ENCODE data around the gene PAQR4. TPM values are rescaled to one million over a fixed set of nuclear protein-coding genes. Genes with fewer than 3 reads are reported as not detected.

Gene PAQR4
- total RNA-seq, 1 donor from 2014 or later: 33.1 TPM

DNA sequence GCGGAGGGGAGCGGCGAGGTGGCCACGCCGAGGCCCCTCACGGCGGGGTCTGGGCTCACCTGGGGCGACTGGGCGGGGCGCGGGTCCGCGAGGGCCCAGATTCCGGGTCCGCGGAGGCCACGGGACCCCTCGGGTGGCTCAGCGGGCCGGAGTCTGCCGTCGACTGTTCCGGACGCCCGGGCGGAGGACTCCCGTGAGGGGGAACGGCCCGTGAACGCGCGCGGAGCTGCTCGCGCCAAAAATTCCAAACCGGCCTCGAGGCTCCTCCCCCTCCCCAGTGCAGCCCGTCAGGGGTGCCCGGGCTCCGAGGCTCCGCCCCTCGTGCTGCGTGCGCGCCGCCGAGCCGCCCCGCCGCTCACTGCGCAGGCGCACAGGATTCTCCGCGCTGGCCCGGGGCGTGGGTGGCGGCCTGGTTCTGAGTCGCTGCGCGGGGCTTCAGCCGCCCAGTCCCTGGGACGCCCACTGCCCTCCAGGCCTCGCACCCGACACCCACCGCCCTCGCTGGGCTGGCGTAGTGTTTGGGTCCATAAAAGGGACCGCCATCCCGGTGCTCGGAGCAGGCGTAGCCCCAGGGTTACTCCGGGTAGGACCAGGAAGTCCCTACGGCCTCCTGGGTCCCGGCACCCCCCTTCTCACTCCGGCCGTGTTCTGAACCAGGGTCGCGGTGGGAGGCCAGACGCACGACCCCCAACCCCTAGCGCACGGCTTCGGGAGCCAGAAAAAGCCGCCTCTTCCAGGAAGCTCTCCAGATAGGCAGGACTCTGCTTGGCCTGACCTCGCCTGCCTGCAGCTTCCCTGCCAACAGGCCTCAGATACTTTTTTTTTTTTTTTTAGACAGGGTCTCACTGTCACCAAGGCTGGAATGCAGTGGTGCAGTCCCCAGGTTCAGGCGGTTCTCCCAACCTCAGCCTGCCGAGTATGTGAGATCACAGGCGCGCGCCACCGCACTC lies 11.4 kb downstream of the PAQR4 start, which contains the start of gene PKMYT1:
PKMYT1 (minus strand) TSS at position 220 of the 950 bp plus-strand sequence. CDS start 789 bp downstream, outside the sequence.
- DNase-seq (ENCODE audit: low spot score): peak; percentile 93

DNA sequence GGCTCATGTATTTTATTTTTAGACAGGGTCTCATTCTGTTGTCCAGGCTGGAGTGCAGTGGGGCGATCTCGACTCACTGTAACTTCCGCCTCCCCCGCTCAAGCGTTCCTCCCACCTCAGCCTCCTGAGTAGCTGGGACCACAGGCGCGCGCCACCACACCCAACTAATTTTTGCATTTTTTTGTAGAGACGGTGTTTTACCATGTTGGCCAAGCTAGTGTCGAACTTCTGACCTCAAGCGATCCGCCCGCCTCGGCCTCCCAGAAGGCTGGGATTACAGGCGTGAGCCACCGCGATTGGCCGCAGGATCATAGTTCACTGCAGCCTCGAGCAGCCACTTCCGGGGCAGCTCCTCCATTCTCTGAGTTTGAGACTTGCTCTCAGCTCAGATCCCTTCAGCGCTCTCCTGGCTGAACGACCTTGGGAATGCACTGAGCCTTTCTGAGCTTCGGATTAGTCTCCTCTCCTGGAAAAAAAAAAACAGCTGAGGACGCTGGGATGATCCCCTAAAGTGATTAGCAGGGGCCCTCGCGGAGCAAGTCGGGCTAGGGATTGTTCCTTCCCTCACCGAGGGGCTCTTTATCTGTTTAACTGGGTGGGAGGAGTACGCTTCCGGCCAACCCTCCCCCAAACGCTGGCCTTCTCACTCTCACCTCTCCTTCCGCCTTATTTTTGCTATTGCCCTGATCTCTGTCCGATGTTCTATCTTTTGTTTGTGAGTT lies 12.2 kb downstream of the PAQR4 start:
- DNase-seq (ENCODE audit: low spot score): no peak

DNA sequence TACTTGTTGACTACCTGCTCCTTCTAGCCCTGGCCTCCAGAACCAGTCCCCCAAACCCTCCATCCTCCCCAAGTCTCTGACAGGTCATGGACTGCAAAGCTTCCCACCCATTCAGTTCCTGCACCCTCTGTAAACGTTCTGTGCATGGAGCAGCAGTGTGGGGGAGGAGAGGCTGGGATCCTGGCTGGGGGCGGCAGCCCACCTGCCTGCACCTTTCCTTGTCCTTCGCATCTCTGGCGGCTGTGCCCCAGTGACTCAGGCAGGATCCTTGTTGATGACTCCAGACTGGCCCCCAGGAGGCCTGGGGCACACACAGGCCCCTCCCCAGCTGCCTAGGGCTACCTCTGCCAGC lies 12.7 kb downstream of the PAQR4 start:
- DNase-seq (ENCODE audit: low spot score): no peak

DNA sequence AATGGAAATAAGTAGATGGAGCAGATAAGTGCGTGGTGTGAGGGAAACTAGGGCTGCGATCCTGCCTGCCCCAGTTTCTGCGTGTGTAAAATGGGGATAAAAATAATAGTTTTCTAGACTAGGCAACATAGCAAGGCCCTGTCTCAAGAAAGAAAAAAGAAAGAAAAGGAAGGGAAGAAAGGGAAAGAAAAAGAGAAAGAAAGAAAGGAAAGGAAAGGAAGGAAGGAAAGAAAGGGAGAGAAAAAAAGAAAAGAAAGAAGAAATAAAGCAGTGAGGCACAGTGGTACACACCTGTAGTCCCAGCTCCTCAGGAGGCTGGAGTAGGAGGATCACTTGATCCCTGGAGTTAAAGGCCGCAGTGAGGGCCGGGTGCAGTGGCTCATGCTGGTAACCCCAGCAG lies 13.3 kb downstream of the PAQR4 start:
- DNase-seq (ENCODE audit: low spot score): no peak

DNA sequence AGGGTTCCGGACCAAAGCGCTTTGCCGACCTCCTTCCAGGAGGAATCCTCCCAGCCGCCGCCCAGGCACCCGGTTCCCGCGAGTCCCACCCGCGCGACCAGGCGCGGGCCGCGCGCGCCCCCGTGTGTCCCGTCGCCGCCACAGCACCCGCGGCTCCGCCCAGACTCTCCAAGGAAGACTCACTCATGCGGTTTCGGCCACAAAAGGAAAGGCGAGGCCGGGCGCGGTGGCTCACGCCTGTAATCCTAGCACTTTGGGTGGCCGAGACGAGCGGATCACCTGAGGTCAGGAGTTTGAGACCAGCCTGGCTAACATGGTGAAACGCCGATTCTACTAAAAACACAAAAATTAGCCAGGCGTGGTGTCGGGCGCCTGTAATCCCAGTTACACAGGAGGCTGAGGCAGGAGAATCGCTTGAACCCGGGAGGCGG lies 14.6 kb downstream of the PAQR4 start:
- peak; percentile 80 for DNase-seq (ENCODE audit: low spot score)

DNA sequence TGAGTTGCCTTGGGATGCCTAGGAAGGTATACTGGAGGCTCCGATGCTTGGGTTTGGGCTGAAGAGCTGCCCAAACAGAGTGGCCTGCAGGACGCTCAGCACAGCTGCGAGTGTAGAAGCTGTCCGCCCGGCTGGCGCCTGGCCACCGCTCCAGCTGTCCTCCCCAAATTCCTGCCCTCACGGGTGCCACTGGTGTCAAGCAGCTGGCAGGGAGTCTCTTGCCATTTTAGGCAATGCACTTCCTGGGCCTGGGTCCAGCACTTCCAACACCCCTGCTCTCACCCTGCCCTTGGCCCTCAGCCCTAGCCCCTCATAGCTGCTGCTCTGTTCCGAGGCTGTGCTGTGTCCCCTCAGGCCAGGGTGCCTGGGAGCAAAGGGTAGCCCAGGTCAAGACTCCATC lies 16.3 kb downstream of the PAQR4 start:
- DNase-seq (ENCODE audit: low spot score): no peak

DNA sequence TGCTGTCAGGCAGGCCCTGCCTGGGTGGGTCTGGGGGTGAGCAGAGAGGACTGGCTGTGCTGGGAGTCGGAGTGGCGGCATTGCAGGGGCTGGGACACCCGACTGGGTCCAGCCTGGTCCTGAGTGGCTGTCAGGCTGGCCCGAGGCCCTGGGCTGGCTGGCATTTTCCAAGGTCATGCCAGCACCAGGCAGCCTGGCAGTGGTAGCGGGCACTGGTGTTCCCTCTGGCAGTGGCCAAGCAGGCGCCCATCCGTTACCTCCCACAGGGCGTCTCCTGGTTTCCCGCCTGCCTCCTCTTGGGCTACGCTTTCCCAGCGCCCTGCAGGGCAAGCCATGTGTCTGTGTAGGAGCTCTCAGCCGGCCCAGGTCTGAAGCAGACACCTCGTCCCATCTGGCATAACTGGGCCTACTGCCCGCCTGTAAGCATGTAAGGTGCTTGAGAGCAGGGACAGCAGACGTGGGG lies 16.8 kb downstream of the PAQR4 start:
- DNase-seq (ENCODE audit: low spot score): no peak

DNA sequence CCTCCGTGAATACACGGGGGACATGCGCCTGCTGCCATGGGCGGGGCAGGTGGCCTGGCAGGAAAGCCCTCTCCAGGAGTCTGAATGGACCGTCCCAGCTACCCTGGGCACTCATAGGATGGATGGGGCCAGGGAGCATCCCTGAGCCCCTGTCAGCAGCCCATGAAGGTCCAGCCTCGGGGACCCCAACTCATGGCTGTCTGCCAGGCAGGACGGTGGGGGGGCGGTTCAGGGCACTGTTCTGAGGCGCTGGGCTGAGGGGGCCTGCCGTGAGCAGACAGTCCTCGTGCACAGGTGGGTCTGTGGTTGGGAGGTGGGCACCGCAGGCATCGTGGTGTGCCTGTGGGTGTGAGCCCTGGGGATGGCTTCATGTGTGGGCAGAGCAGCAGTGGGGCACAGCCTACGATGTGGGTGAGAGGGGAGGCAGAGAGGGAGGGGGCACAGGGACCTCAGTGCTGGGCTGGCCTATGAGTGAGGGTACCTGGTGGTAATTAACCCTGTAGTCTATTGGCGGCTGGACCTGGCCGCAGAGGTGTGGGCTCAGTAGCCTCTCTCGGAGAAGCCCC lies 17.6 kb downstream of the PAQR4 start:
- no peak for DNase-seq (ENCODE audit: low spot score)

DNA sequence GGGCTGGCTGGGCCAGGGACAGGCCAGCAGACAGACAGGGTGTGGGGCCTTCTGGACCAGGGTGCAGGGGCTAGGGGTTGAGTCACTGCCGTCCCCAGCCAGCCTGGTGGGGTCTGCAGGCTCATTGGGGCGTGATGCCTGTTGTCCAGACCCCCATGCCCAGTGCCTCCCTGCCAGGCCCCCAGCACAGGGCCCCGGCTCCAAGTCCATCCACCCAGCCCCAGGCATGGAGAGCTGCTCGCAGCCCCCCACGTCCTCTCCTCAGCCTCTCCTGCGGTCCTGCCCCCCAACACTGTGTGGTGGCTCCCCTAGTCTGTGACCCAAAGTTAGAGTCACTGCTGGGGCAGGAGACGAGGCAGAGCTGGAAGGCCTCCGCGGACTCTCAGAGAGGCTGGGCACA lies 18.1 kb downstream of the PAQR4 start:
- no peak for DNase-seq (ENCODE audit: low spot score)

DNA sequence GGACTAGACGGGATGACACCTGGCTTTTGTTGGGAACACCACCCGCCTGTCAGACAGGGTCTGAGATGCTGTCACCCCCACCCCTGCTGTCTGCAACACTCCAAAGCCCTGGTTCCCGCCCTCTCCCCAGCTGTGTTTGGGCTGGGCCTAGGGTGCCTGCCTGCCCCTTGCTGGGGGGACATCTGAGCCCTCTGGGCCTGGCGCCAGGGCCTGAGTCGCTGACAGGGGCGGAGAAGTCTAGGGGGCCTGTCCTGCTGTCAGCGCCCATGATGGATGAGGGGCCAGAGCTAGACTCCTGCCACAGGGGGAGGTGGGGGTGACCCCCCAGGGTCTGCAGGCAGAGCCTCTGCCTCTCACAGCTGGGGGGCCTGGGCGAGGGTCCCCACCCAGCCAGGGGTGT lies 18.7 kb downstream of the PAQR4 start:
- no peak for DNase-seq (ENCODE audit: low spot score)

DNA sequence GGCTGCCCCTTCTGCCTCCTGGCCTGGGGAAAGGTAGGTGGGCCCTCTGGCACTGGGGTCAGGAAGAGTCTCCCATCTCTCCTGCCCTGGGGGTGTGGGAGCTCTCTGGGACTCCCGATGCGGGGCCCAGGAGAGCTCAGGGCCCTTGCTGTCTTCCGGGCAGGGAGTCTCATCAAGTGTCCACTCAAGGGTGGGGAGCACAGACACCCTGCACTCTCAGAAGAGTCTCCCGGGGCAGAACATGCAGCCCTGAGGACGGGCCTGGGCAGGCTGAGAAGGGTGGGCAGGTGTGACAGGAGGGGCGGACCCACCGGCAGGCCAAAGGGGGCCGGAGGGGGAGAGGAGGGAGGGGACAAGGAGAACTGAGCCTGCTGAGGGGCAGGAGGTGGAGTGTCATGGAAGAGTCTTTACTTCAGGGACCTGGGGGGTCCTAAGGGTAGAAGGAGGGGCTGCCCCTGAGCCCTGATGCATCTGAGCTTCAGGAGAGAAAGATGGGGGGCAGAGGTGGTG lies 19.5 kb downstream of the PAQR4 start:
- DNase-seq (ENCODE audit: low spot score): no peak

DNA sequence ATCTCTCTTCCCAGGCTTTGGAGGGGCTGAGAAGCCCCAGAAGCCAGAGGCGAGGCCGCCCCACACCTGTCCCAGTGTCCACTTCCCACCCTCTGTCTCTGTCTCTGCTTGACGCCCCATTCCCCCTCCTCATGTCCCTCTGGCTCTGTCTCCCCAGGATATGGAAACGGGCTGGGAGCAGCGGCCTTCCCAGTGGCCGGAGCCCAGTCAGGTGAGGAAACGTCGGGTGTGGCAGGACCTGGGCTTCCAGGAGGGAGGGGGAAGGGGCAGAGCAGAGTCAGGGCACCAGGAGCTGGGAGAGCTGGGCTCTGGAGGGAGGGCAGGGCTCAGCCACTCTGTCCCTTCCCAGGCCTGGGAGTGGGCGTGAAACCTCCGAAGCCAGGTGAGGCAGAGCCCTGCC lies 21.7 kb downstream of the PAQR4 start:
- no peak for DNase-seq (ENCODE audit: low spot score)

DNA sequence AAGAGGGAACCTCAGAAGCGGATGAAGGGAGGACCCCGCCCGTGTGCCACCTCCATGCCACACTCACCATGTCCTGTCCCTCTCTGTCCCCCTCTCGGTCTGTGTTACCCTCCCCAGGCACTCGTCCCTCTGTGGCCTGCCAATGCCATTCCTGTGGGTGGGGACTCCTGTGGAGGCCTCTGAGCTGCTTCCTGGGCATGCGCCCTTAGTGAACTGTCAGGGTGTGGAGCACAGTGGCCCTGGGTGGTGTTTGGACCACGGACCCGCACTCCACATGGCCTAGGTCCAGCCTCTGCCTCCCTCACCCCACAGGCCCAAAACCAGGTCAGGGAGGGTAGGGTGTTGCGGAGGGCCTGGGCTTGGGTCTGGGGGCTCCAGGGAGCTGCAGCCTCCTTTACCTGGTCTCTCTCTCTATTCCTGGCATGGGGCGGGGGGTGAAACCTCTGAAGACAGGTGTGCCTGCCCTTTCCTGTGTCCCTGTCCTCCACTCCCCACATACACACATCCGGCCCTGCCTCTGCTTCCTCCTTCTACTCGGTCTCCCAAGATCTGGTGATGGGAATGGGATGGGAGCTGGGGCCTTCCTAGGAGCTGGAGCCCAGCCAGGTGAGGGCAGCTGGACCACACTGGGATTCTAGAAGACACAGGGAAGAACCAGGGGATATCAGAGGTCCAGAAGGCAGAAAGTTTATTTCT lies 22.6 kb downstream of the PAQR4 start:
- no peak for DNase-seq (ENCODE audit: low spot score)

DNA sequence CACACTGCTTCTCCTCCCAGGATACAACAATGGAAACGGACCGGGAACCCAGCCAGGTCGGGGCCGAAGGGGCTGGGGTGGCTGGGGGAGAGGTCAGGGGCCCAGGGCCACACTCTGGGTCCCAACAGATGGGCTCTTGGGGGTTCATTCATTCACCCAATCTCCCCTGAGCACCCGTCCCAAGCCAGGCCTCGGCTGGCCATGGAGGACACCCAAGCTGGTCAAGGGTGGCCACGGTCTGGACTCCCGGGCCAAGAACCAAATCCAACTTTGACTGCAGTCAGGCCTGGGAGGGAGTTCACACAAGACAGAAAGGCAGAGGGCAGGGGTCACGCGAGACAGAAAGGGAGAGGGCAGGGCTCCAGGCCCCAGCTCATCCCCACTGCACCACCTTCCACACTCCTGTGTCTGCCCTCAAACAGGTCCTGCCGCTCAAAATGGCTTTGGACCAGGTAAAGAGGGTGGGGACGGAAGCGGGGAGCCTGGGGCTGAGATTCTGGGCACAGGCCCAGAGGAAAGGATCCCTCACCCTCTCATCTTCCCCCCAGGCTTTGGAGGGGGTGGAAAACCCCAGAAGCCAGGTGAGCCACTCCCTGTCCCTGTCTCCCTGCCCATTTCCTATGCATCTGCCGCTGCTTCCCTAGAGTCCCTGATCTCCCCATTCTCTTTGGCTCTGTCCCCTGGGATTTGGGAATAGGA lies 23.4 kb downstream of the PAQR4 start:
- no peak for DNase-seq (ENCODE audit: low spot score)

DNA sequence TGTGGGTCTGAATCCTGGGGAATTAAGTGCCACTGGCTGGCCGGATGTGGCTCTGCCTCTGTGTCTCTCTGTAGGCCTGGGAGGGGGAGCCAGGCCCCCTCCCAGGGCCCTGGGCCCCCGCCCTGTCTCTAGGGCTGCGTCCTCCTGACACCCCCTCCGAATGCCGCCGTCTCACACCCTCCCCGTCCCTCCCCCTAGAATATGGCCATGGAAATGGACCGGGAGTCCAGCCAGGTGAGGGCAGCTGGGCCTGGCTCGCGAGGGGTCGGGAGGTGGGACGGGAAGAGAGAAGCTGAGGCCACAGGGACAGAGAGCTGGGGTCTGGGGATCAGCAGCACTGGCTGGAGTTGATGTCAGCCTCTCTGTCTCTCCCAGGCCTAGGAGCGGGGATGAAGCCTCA lies 27.1 kb downstream of the PAQR4 start:
- no peak for DNase-seq (ENCODE audit: low spot score)

DNA sequence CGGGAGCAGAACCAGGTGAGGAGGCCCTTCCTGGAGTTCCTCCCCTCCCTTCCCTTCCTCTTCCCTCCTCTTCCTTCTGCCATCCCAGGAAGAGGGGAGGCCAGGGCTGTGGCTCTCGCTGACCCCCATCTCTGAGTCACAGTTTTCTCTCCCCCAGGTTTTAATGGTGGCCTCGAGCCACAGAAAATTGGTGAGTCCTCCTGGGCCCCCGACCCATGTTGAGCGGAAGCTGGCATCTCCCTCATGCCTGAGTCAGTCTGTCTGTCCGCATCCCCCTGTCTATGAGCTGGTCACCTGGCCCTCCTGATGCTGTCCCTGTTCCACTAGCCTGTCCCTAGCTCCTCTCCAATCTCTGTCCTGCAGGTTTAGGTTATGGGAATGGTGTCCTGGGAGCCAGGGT lies 30.8 kb downstream of the PAQR4 start:
- no peak for DNase-seq (ENCODE audit: low spot score)

DNA sequence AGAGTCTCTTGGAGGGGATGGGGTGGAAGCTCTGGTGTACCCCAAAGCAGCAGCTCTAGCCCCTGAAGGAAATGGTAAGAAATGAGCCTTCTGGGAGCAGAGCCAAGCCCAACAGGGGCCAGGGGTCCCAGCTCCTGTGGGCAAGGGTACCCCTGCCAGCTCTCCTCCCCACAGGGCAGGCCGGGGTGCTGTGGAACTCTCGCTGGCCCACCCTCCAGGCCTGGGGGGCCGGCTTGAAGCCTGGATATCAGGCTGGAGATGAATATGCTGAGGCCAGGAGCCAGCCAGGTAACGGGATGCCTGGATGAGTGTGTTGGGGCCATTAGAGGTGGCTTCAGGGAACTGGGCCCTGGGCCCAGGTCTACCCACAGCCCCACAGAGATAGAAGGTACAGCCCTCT lies 31.4 kb downstream of the PAQR4 start:
- DNase-seq (ENCODE audit: low spot score): no peak

DNA sequence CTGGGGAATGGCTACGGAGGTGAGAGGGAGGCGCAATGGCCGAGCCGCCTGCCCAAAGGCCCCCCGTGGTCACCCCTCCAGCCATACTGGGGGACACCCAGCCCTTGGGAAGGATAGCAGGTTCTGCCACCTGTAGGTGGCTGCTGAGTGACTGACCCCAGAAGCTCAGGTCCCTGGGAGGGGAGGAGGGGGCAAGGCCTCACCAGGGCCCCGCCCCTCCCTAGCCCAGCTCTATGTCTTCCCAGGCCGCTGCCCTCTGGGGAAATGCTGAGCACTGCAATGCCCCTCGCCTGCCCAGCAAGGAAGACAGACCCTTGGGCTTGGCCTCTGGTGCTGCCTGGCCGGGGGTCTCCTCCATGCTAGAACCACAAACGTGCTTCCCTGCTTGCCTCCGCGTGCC lies 32.2 kb downstream of the PAQR4 start:
- no peak for DNase-seq (ENCODE audit: low spot score)

DNA sequence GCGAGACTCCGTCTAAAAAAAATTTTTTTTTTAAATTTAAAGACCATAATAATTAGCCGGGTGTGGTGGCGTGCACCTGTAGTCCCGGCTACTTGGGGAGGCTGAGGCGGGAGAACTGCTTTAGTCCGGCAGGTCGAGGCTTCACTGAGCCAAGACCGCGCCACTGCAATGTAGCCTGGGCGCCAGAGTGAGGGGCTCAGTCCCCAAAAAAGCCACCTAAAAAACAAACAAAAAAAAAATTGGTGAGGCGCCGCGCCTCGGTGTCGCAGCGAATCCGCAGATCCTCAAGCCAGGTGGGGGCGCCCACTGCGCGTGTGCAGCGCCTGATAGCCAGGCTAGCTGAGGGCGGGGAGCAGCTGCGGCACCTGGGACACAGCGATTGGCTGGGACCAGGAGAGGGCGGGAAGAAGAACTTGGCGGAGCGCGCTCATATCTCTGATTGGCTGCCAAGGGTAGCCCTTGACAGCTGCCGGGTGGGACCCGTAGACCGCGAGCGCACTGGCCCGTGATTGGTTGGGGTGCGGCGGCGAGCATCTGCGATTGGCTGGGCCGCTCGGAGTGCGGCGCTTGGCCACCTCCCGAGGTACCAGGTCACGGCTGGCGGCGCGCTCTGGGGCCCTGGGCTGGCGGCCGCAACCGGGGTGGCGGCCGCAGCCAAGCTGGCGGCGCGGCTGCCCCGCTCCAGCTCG lies 34.6 kb downstream of the PAQR4 start:
- peak; percentile 98 for DNase-seq (ENCODE audit: low spot score)

DNA sequence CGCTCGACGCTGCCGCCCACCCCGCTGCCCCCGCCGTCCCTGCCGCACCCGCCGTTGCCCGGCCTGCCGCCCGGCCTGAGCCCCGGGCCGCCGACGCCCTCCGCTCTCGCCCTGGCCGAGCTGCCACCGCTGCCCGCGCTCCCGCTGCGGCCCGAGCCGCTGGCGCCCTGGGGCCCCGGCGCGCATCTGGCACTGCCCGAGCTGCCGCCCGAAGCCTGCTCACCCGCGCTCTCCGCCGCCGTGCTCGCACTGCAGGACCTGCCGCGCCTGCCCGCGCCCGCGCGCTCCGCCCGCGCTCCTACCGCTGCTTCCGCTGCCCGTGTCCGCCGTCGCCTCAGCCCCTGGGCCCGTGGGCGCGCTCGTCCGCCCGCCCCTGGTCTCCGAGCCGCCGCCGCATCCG lies 35.2 kb downstream of the PAQR4 start:
- no peak for DNase-seq (ENCODE audit: low spot score)
